Activated T-helper 1 cell treated with Interleukin-2 at 50 U/mL for 16 hours (primary cell): ENCODE data around the gene NGB.
"Not testable (repeated sequence)": the region's sequence is repeated elsewhere in the genome, so short reads cannot be mapped to it uniquely, and the experiment has no call there.

ENCODE experiments used
- DNase-seq: peaks from one replicate; pipeline ENCODE4 v3.0.0-alpha.2; 2020; ENCODE audit warnings: low read depth

The NGB gene

DNA sequence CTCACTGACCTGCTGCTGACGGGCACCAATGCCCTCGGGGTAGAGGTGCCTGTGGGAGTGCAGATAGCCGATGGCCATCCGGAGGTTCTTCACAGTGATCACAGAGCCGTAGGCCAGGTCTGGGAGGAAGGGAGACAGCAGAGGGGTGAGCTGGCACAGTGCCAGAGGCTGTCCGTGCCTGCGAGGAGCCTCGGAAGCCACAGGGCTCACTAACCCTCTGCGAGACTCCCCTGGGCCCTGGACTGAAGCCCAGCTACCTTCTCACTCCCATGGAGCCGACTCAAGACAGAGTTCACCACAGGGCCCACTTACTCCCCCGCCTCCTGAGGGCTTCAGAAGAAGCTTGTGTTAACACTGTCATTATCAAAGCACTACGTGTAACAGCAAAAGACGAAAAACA, 25.1 kb upstream of the NGB start:
- DNase-seq, result no peak

DNA sequence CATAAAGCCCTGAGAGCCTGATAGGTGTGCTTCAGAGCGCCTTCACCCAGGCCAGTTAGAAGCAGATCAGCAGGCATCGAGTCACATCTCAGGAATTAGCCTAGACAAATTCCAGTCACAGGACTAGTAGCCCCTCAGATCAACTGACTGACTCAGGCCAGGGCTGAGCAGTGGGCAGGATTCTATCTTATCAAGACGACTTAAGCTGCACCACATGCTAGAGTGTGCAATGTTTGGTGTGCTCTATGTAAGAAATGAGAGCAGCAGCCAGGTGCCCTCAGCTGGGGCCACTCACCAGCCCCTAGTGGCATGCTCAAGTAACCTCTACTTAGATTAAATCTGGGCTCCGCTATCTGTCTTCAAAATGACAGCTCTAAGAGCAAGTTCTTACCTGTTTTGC, 19.7 kb upstream of the NGB start:
- DNase-seq, result no peak

DNA sequence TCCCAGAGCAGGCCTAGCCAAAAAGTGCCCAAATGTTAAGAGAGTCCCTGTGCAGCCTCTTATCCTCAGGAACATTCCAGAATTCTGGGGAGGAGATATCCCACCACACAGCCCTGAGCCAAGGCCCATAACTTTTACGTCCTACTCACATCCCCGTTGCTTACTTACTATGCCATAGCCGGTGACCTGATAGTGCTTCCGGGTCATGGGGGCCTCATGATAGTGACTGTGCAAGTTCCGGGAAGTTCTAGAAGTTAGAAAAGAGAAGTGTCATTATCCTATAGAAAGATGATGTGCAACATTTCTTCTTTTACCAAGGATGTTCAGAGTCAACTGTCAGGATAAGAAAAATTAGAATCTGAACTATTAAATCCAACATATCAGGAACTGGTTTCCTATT, 15.6 kb upstream of the NGB start:
- no peak for DNase-seq

DNA sequence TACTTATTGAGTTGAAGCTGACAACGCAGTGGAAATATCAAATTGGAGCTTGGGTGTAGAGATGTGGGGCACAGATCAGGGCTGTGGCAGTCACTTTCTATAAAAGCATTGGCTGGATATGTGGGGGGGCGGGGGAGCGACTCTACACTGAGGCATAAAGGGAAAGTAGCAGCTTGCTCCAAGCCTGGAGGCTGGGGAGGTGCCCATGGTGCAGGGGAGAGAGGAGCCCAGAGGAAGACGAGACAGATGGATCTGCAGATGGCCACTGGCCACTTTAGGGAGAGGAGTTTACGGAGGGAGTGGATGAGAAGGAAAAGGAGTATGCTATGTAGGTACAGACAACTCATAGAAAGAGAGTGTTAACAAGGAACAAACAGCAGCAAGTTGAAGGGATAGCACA, 13.5 kb upstream of the NGB start:
- DNase-seq, result no peak

DNA sequence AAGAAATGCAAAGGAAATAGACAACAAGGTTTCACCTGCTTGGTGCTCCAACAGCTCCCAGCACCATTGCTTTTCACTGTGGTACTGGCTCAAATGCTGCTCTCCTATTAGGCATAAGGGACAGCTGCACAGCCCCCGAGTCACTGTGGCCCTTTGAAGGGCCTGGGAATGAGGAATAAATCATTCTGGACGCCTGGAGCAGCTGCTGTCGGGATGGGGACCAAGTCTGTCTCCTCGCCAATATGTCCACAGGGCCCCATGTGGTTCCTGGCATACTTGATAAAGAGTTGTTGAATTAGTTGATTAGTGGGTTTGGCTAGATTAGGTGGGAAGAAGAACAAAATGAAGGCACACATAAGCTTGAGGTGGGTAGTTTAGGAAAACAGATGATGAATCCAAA, 13.1 kb upstream of the NGB start:
- DNase-seq, result no peak

DNA sequence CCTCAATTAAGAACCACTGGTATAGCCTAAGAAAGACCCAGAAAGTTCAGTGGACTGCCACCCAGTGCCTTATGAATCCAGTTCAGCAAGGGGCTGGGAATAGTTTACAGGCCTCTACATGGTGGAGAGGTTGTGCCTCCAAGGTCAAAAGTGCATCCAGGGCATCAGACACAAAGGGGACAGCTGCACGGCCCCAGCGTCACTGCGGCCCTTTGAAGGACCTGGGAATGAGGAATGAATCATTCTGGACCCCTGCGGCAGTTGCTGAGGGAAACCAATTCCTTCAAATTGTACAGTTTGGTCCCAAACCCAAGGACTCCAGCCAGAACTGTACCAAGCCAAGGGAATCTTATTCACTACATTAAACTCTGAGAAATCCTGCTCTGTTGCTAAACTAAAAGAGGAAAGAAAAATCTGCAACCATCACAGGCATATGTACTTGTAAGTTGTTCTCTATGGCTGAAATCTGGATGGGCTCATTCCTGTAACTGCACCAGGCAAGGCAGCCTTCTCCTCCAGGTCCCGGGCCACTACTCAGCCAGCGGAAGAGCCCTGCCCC, 10.9 kb upstream of the NGB start:
- no peak for DNase-seq

DNA sequence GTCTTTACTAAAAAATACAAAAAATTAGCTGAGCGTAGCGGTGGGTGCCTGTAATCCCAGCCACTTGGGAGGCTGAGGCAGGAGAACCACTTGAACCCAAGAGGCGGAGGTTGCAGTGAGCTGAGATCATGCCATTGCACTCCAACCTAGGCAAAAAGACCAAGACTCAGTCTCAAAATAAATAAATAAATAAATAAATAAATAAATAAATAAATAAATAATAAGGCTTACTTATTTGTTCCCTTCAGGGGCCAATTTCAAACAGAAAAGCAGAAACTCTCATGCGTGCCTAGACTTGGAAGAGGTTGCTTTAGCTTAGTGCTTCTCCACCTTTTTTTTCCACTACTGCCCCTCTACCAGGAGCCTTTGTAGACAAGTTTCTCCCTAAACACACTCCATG, 9.9 kb upstream of the NGB start:
- not testable (repeated sequence) for DNase-seq

DNA sequence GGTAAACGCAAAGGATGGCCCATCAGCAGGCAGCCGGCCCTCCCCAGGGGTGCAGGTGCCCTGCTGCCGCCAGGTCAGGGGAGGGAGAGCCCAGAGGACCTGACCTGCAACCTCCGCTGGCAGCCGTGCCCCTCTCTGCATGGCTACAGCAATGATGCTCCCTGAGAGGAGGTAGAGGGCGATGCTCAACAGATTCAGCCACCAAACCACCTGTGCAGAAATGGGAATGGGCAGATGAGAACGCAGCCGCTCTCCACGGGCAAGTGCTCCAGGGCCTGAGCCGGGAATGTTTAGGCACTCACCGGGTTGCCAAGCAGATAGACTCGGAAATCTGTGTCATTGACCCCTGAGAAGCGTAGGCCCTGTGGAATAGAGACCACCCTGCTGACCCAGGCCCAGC, 8.7 kb upstream of the NGB start:
- no peak for DNase-seq

DNA sequence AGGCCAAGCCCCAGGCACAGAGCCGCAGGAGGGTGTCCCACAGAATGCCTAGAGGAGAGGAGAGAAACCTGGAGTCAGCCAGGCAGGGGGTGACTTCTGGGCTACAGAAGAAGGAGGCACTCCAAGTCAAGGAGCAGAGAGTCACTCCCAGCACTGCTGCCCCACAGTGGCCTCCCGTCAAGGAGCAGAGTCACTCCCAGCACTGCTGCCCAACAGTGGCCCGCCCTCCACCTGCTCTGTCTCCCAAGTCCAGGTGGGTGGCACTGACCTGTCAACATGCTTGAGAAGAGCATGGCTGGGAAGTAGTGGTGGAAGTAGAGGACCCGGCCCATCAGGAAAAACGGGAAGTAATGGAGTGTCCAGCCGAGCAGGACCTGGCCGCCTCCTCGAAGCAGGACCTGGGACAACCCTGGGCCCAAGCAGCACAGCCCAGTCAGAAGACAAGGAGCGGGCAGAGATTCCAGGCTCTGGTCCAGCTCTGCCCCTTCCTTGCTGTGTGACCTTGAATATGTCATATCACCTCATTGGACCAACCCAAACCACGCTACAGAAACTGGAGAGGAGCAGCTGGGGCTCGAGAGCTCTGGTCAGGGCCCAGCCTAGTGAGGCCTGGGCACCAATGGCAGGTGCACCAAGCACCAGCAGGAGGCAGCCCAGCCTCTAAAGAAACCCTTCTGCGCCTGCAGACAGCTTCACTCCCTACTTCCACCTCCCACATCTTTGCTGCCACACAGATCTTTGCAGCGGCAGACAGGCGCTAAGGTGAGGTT, 7.6 kb upstream of the NGB start:
- no peak for DNase-seq

DNA sequence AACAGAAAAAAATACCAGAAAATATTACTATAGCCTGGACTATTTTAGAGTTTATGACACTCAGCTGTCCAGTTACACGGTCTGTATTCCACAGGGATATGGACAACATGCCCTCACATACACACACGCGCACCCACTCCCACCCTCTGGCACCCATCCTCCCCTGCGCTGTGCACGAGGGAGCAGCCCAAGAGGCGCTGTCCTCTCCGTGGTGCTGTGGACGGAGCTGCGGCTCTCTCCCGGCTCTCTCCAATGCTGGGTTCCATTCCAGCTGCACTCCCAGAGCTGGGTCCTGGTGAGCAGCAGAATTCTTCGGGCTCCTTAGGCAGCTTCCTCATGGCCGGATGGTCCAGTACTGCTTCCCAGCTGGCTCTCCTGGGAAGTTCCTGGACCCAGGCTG, 6.0 kb upstream of the NGB start:
- DNase-seq, result no peak

DNA sequence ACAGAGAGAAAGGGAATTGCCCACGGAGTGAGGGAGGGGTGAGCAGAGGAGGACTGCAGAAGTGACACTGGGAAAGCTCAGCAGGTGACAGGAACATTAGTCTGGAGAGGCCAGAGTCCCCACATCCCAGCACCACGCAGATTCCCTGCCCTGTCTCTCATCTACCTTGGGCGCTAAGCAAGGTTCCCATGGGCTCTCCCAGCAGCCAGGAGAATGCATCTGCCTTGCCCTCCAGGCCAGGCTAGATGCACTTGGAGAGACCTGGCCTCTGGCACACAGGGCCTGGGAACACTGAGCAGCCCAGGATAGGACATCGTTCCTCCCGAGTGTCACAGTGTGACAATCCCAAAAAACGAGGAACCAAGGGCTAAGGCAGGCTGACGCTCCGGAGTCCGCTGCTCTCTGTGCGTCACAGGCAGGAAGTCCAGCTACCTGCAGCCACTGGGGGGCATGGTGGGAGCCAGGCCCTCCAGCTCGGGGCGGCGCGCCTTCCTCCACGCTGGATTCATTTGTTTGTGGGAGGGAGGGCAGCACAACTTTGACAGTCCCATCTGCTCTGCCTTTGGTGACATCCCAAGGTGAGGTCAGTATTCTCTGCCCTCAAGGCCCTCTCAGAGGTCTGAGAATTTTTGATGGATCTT, 5.4 kb upstream of the NGB start:
- no peak for DNase-seq

DNA sequence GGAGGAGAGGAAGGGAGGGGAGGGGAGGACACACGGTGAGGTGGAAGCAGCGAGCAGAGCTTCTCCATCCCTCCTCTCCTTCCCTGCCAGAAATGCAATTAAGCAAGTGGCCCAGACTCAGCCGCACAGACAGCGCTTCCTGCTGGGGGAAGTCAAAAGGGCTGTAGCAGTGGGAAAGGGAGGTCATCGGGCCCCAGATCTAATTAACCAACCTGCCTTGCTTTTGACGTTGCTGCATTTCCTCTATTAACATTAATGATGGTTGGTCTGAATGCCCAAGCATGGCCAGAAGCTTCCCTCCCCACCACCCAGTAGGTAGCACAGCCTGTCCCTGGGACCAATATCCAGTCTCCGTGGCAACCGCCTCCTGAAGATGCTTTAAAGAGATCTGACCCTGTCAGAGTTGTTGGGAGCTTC, 4.6 kb upstream of the NGB start:
- no peak for DNase-seq

DNA sequence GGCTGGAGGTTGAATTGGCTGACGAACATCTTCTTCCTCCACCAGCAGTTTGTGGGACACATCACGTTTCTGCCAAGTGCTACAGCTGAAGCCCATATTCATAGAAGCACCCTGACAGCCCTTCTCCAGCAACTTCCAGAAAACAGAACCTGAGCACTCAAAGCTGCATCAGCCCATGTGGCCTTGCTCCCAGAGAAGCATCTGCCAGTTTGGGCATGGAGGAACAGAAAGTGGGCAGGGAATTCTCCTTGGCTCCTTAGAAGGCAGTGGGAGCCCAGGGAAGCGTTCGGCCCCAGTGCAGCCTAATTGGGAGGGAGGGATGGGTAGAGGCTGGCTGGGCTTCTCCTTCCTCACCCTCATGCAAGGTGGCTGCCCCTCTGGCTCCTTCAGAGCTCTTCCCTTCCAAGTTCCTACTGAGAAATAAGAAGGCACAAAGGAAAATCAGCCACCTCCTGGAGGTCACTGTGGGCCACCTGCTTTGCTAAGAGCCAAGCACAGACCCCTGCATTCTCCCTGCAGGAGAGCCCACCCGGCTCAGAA, 4.1 kb upstream of the NGB start:
- DNase-seq, result no peak

DNA sequence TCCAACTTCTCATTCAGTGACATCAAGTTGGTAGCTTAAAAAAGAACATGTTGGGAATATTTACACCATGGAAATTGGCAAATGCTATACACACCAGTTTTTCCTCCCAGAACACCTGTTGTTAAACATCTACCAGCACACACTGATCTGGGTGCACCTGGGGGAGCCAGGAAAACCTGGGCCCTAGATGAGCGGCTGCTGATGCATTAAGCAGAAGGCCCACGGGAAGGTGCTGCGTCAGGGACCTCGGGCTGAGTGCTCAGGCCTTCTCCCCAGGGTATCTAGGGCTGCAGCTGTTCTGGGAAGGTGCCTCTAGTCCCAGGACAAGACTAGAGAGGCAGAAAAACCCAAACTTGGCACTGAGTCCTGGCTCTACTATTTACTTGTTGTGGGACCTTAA, 2.8 kb upstream of the NGB start:
- no peak for DNase-seq

DNA sequence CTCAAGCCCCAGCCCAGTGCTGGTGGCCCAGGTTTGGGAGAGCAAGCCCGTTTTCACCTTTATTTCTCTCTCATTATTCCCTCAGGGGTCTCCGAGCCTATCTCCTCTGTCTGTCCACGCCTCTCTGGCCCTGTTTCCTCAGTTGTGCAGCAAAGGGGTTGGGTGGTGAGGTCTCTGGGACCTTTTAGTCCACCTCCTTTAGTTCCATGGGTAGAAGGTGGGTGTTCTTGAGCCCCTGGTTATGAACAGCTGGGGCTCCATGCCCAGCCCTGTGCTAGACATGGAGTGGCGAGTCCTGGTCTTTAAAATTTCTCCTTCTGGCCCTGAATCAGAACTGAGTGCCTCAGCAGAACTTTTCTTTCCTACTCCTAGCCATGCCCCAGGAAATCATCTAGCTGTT, 1.3 kb upstream of the NGB start:
- no peak for DNase-seq

DNA sequence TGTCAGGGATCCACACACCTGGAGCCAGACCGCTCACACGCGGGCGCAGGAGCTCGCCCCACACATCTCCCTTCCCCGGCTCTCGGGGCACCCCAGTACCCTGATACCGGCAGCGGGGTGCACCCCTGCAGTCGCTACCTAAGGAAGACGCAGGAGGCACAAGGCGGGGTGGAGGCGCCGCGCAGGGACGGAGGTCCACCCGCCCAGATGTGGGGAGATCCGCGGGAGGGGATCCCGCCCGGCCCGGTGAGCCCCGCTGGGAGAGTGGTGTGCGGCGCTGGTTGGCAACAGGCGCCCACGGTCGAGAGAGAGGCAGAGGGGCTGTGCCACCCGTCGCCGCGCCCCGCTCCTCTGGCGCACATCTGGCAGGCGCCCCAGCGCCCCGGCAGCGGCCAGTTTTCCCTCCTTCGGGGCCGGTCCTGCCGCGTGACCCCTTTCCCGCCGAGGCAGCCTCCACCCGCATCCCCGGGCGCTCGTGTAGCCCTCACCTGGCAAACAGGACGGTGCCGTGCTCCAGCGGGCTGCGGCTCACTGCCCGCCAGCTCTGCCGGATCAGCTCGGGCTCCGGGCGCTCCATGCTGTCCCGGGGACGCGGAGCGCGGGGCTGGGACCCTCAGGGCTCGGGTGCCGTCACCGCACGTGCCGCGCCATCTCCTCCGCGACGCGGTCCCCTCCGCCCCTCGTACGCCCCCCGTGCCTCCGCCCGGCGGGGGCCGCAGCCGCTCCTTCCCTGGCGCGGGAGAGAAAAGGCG, 469 bp downstream of the NGB start:
- DNase-seq, result no peak

DNA sequence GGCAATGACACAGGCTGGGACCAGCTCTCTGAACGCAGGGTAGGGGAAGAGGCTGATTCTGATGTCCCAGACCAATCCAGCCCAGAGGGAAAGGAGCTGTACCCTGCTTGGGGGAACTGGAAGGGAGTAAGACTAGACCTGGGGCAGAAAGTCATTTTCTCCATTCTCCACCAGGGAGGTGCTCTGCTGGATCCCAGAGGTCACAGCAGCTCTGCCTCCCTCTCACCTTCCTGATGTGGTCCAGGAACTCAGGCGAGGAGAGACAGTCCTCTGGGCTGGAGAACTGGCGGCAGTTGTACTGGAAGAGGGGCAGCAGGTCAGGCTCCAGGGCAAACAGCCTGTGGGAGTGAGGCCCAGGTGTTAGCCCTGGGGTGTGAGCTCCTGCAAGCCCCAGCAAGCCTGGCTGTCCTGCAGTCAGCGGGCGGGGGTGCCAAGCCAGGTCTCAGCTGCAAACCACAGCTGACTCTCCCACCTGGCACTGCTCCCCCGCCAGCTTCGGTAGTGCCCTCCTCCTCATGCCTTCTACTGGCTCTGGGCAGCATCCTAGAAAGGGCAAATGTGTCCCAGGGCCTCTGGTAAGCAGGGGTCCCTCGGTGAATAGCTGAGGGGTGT, 1.9 kb downstream of the NGB start:
- no peak for DNase-seq

DNA sequence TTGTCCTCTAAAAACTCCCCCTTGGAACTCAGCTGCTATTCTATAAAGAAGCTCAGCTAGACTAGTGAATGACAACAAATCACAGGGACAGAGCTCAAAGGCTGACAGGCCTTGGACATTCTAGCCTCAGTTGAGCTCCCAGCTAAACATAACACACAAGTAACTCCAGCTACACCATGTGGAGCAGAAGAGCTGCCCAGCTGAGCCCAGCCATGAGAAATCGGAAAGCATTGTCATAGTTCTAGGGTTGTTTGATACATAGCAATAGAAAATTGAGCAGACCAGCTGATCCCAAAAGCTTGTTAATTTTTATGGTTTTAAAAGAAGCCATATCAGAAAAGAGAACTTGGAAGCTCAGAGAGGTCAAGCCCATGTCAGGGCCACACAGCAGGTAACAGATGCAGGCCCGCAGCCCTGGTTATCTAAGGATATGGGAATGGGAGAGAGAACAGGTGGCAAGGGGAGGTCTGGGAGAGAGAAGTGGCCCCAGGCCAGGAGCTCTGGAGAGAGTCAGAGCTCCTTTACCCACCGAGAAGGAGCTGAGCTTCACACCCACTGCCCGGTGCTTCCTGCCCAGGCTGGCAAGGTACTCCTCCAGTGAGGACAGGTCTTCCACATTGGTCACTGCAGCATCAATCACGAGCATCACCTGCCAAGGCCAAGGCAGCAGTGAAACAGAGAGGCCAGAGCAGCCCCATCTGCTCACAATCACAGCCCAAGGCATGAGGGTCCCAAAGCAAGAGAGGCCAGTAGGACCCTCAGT, 2.9 kb downstream of the NGB start:
- DNase-seq, result no peak

DNA sequence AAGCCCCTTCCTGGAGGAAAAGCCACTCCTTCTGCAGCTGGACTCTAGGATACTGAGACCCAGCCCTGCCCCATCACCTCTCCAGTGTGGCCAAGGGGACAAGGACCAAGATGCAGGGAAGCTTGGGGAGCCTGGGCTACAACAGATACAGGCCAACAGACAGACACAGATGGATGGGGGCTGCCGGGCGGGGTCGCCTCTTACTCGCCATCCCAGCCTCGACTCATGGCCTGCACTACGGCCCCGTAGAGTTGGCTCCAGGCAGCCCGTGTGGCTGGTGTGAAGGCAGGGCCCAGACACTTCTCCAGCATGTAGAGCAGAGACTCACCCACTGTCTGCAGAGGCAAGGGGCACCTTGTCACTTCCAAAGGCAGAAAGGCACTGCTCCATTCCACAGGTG, 4.7 kb downstream of the NGB start:
- no peak for DNase-seq

DNA sequence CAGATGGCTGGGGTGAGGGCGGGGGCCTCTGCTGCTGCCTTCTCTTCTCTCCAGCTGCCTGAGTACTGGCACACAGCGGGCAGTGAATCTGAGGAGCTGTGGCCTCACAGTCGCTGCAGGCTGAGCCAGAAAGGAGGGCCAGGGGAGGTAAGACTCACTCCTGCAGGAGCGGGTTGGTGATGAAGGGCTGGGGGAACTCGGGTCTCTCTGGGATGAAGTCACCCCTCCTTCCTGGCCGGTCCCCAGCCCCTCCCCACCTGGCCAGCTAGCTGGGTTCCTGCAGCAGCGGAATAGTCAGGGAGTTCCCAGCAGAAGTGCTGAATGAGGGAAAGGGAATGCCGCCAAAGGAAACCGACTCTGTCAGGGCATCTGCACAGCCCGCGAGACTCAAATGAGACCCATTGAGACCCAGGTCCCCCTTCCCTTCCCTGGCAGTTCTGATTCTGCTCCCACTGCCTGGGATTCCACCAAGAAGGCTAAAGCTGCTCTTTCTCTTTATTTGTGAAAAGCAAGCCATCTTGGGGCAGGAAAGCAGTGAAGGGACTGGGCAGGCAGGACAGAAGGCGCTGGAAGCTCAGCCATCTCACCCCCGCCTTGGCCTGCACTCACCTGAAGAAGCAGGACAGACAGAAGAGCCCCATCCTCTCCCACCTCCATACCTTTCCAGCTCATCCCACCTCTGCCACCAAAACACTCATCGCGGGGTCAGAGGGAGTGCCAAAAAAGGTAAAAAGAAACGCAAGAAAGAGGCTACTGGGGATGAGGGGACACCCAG, 5.3 kb downstream of the NGB start:
- DNase-seq, result no peak

DNA sequence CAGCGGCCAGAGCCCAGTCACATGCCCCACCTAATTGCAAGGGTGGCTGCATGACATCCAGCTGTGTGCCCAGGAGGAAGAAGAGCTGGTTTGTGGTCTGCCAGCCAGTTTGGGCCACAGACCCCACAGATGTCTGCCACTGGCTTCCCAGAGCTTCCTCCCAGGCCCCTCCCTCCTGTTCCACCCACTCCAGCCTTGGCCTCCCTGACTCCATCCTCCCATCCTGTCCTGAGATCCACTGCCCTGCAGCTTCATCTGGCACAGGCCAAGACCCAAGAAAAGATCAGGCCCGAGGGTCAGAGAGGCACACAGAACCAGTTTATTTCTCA, 5.9 kb downstream of the NGB start:
- DNase-seq, result no peak
